HG03520 (cell line): Measurements from ENCODE around the gene OR52A5.
"Not testable (repeated sequence)": the region's sequence is repeated elsewhere in the genome, so short reads cannot be mapped to it uniquely, and the experiment has no call there.

Experiments
- ATAC-seq: cut with Tn5 transposase; IDR thresholded peaks from one replicate; pipeline ENCODE4 v1.9.1; 2021; ENCODE audit warnings: mild to moderate bottlenecking, moderate library complexity; ENCODE audit not compliant: unreplicated experiment

OR52A5 gene

GRCh38 chr11:5137996-5138395 lies at the start of gene OR52A5:
Gene OR52A5 (minus strand): TSS chr11:5138356. CDS start chr11:5132642, 5,714 bp downstream.
- no peak for ATAC-seq

- no peak for ATAC-seq
These were observed 40.1 kb upstream of the OR52A5 start for GRCh38 chr11:5178046-5178837.

GRCh38 chr11:5174934-5175333 lies 36.8 kb upstream of the OR52A5 start:
- no peak for ATAC-seq

GRCh38 chr11:5171856-5172255 lies 33.7 kb upstream of the OR52A5 start:
- ATAC-seq, result no peak

GRCh38 chr11:5165898-5166297 lies 27.7 kb upstream of the OR52A5 start:
- ATAC-seq, result not testable (repeated sequence)

- ATAC-seq, result not testable (repeated sequence)
These were observed 26.7 kb upstream of the OR52A5 start for GRCh38 chr11:5164807-5165206.

- ATAC-seq, result not testable (repeated sequence)
These were observed 22.9 kb upstream of the OR52A5 start for GRCh38 chr11:5161045-5161444.

GRCh38 chr11:5160217-5160616 lies 22.1 kb upstream of the OR52A5 start:
- not testable (repeated sequence) for ATAC-seq

- no peak for ATAC-seq
These were observed 21.6 kb upstream of the OR52A5 start for GRCh38 chr11:5159806-5160205.

GRCh38 chr11:5154657-5155056 lies 16.5 kb upstream of the OR52A5 start, which contains the start of gene OR52A1:
Gene OR52A1 (minus strand): TSS chr11:5154757. CDS start chr11:5152369, 2,388 bp downstream.
- ATAC-seq, result no peak

- ATAC-seq, result no peak
These were observed 15.6 kb upstream of the OR52A5 start for GRCh38 chr11:5153574-5154431.

GRCh38 chr11:5151713-5152153 lies 13.6 kb upstream of the OR52A5 start:
- ATAC-seq, result no peak

GRCh38 chr11:5144206-5144605 lies 6.0 kb upstream of the OR52A5 start:
- ATAC-seq, result not testable (repeated sequence)

- ATAC-seq, result no peak
These were observed 1.1 kb downstream of the OR52A5 start for GRCh38 chr11:5137014-5137413.

- no peak for ATAC-seq
These were observed 1.9 kb downstream of the OR52A5 start for GRCh38 chr11:5136261-5136660.

- ATAC-seq, result no peak
These were observed 6.4 kb downstream of the OR52A5 start for GRCh38 chr11:5131584-5132335.

GRCh38 chr11:5129457-5129877 lies 8.7 kb downstream of the OR52A5 start:
- no peak for ATAC-seq

GRCh38 chr11:5124891-5125620 lies 13.1 kb downstream of the OR52A5 start:
- ATAC-seq, result no peak

GRCh38 chr11:5123802-5124521 lies 14.2 kb downstream of the OR52A5 start:
- ATAC-seq, result peak; percentile 96

GRCh38 chr11:5118893-5119292 lies 19.3 kb downstream of the OR52A5 start:
- ATAC-seq, result no peak
